ENCODE results near the gene OSBPL2. TPM values are rescaled to one million over a fixed set of nuclear protein-coding genes. Genes with fewer than 3 reads are reported as not detected.

Gene OSBPL2
- total RNA-seq, 4 donors from 2014 or later: 46.9 to 60.8 (median 50.8) TPM

DNA sequence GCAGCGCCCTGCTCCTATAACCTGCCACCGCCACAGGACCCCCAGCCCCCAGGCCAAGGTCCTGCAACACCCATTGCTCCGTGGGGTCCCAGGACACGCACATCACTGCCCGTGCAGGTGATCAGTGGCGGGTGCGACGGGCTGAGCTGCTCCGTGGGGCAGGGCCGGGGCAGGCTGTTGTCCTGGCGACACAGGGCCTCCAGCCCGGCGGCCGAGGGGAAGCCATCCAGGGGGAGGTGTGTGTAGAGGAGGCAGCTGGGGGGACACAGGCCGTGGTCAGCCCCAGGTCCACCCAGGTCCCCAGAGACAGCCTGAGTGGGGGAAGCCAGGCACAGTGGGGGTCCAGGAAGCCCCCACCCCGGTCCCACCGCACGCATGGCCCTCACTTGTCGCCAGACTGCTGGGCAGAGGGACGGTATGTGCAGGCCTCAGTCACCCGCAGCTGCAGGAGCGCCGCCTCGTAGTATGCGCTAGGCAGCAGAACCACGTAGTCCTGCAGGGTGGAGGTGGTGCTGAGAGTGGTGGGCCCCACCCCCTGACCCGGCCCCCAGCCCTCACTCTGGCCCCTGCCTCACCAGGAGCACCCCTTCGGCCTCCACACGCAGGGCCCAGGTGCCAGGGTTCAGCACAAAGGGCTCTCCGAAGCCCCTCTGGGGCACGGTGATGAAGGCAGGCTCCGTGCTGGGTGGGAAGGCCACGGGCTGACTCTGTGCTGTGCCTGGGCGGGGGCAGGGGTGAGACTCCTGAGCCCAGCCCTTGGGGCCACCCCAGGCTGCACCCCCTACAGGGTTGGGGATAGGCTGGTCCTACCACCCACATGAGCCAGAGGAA is 94.9 kb downstream of the OSBPL2 start:
- H3K4me1 ChIP-seq: no peaks in the 10 kb centered on the region
- H3K9me3 ChIP-seq: no peaks in the 10 kb centered on the region
- DNase-seq: no peak
- peaks cover 72 to 86% of the 10 kb centered on the region in 2 donors for H3K36me3 ChIP-seq
- intact Hi-C loops (cut with DNase I): no loop called here
- H3K27ac ChIP-seq: no peak overlapping the region
- H3K4me3 ChIP-seq (replicated peaks in 1 of 3): no peak overlapping the region
- H3K27me3 ChIP-seq: no peaks in the 10 kb centered on the region
- TF ChIP-seq POLR2A (IDR thresholded peaks at IDR 0.05): no peak
- TF ChIP-seq, protein P1, sequence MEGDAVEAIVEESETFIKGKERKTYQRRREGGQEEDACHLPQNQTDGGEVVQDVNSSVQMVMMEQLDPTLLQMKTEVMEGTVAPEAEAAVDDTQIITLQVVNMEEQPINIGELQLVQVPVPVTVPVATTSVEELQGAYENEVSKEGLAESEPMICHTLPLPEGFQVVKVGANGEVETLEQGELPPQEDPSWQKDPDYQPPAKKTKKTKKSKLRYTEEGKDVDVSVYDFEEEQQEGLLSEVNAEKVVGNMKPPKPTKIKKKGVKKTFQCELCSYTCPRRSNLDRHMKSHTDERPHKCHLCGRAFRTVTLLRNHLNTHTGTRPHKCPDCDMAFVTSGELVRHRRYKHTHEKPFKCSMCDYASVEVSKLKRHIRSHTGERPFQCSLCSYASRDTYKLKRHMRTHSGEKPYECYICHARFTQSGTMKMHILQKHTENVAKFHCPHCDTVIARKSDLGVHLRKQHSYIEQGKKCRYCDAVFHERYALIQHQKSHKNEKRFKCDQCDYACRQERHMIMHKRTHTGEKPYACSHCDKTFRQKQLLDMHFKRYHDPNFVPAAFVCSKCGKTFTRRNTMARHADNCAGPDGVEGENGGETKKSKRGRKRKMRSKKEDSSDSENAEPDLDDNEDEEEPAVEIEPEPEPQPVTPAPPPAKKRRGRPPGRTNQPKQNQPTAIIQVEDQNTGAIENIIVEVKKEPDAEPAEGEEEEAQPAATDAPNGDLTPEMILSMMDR (IDR thresholded peaks at IDR 0.05): no peak
- 100% methylated on average over 2 of the region's 34 CpGs; no CpG with 5 or more reads in 1 of the 2 donors for WGBS, 2 donors

DNA sequence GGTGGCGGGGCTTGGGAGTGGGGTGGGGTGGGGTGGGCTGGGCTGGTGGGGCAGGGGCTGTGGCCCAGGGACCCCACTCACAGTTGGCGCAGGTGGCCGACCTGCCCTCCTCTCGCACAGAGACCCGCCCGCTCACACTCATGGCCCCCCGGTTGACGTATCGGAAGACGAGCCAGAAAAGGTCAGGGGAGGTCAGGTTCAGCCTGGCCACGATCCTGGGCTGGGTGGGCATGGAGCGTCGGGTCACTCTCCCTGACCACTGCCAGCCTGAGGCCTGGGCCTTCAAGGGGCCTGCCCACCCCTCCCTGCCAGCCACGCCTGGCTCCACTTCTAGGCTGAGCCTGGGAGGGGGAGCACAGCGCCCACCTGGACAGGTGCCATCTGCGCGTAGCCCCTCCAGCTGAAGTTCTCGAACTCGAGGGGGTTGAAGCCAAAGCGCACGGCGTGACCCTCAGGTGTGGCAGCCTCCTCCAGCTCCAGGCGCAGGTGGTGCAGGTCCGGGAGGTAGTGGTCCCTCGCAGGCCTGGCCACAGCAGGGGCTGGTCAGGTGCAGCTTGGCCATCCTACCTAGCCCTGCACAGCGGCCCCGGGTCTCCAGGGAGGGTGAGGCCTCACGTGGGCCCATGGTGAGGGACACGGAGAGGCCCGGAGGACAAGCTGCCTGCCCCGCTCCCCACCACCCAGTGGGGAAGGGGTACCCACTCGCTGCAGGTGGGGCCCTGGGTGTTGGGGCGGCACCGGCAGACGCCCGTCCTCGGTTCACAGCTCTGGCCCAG is 95.7 kb downstream of the OSBPL2 start:
- no peaks in the 10 kb centered on the region for H3K4me1 ChIP-seq
- H3K4me3 ChIP-seq (replicated peaks in 1 of 3): no peak overlapping the region
- WGBS, 2 donors: 90% methylated on average over 25 of the region's 37 CpGs; no CpG with 5 or more reads in 1 of the 2 donors
- no peaks in the 10 kb centered on the region for H3K27me3 ChIP-seq
- no peak overlapping the region for H3K27ac ChIP-seq
- no peaks in the 10 kb centered on the region for H3K9me3 ChIP-seq
- no peak for DNase-seq
- intact Hi-C loops (cut with DNase I): no loop called here
- TF ChIP-seq, protein P1 (IDR thresholded peaks at IDR 0.05): no peak
- H3K36me3 ChIP-seq: peaks cover 69 to 80% of the 10 kb centered on the region in 2 donors

DNA sequence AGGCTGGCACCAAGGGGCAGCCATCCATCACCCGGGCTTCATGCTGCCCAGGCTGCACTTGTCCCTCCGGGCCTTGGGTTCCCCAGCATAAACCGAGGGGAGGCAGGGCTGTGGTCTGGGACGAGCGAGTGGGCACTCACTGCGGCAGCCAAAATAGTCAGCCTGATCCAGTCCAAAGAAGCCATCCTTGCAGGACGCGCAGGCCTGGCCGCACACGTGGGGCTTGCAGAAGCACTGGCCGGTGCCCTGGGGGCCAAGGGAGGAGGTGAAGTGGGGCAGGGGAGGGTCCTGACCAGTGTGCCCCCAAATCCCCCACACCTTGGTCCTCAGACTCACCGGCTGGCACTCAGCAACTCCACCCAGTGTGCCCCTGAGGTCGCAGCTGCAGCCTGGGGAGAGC is 96.6 kb downstream of the OSBPL2 start:
- Histone ChIP-seq H3K4me3 (replicated peaks in 1 of 3) (no peak overlapping the region), H3K4me1 (no peaks in the 10 kb centered on the region), H3K9me3 (no peaks in the 10 kb centered on the region), H3K27ac (no peak overlapping the region), H3K36me3 (peaks cover 64 to 76% of the 10 kb centered on the region in 2 donors), H3K27me3 (no peaks in the 10 kb centered on the region)
- 88% methylated on average over 3 of the region's 13 CpGs; no CpG with 5 or more reads in 1 of the 2 donors for WGBS, 2 donors
- DNase-seq: no peak
- no peak for TF ChIP-seq POLR2A (IDR thresholded peaks at IDR 0.05)
- TF ChIP-seq, protein P1 (IDR thresholded peaks at IDR 0.05): no peak
- intact Hi-C loops (cut with DNase I): no loop called here

DNA sequence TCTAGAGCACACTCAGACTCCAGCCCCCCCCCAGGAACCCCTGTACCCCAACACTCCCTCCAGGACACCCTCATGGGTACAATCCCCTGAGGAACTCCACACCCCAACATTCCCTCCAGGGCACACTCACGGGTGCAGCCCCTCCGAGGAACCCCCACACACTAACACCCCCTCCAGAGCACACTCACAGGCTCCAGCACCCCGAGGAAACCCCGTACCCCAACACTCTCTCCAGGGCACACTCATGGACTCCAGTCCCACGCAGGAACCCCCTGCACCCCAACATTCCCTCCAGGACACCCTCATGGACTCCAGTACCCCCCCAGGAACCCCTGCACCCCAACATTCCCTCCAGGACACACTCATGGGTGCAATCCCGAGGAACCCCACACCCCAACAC is 97.2 kb downstream of the OSBPL2 start:
- no peak overlapping the region for H3K27ac ChIP-seq

More for the DNA sequence above, 97.2 kb downstream of the OSBPL2 start:
- DNase-seq: no peak
- WGBS, 2 donors: 94 to 97% methylated on average over 6 of the region's 6 CpGs
- Histone ChIP-seq H3K9me3 (no peaks in the 10 kb centered on the region), H3K36me3 (peaks cover 64 to 71% of the 10 kb centered on the region in 2 donors), H3K27me3 (no peaks in the 10 kb centered on the region), H3K4me3 (replicated peaks in 1 of 3) (no peak overlapping the region), H3K4me1 (no peaks in the 10 kb centered on the region)
- no peak for TF ChIP-seq POLR2A (IDR thresholded peaks at IDR 0.05)
- TF ChIP-seq, protein P1 (IDR thresholded peaks at IDR 0.05): no peak
- intact Hi-C loops (cut with DNase I): no loop called here
